IgD-negative memory B cell (primary cell): ENCODE measurements around the gene ENO2. TPM values are rescaled to one million over a fixed set of nuclear protein-coding genes. Genes with fewer than 3 reads are reported as not detected.
"Not testable (repeated sequence)": the region's sequence is repeated elsewhere in the genome, so short reads cannot be mapped to it uniquely, and the experiment has no call there.

Experiments
- H3K27ac Mint-ChIP-seq, 3 donors: one replicate each; pipeline ENCODE4 v1.8.0; 2020 to 2022; ENCODE audit warnings: mild to moderate bottlenecking in 3 of 3, mixed read lengths in 3 of 3, moderate library complexity in 1 of 3
- H3K27me3 Mint-ChIP-seq: one replicate; pipeline ENCODE4 v1.8.0; 2021; ENCODE audit warnings: mixed read lengths
- H3K36me3 Mint-ChIP-seq: one replicate; pipeline ENCODE4 v1.8.0; 2020; ENCODE audit warnings: mild to moderate bottlenecking, mixed read lengths
- H3K4me1 Mint-ChIP-seq, 3 donors: one replicate each; pipeline ENCODE4 v1.8.0; 2020 to 2022; ENCODE audit warnings: mixed read lengths in 3 of 3, mild to moderate bottlenecking in 1 of 3
- H3K4me3 Mint-ChIP-seq, 4 donors: one replicate each; pipeline ENCODE4 v1.8.0; 2020 to 2022; ENCODE audit warnings: mild to moderate bottlenecking in 4 of 4, mixed read lengths in 4 of 4, moderate library complexity in 3 of 4
- H3K9me3 Mint-ChIP-seq, 3 donors: one replicate each; pipeline ENCODE4 v1.8.0; 2020 to 2021; ENCODE audit warnings: mixed read lengths in 3 of 3, mild to moderate bottlenecking in 1 of 3
- polyA plus RNA-seq: library from polyadenylated mRNA; unstranded; fragments of 300-500 nt; fragmentation: Illumina TruSeq; gene quantifications from one replicate; pipeline ENCODE4 v1.2.3, GENCODE V29; 2021

The ENO2 gene
- polyA plus RNA-seq, 1 donor from 2014 or later, result 21.7 TPM

GRCh38 chr12:6873094-6874014, 41.0 kb upstream of the ENO2 start, which contains the start of gene SPSB2:
TSS of gene SPSB2 (minus strand) at chr12:6873303. CDS start at chr12:6872901, 402 bp downstream.
- H3K9me3 Mint-ChIP-seq, result no peaks in the 10 kb centered on the region
- H3K36me3 Mint-ChIP-seq, result peaks cover 1% of the 10 kb centered on the region
- H3K27ac Mint-ChIP-seq, result peak within 1 kb of the TSS; percentile 68 to 86 (median 85)
- no peaks in the 10 kb centered on the region for H3K27me3 Mint-ChIP-seq
- H3K4me3 Mint-ChIP-seq, result peak within 1 kb of the TSS; percentile 88 to 98 (median 95)
- peaks cover 22 to 38% (median 34%) of the 10 kb centered on the region in 3 donors for H3K4me1 Mint-ChIP-seq

GRCh38 chr12:6874015-6874368, 40.4 kb upstream of the ENO2 start:
- H3K27me3 Mint-ChIP-seq, H3K9me3 Mint-ChIP-seq, H3K36me3 Mint-ChIP-seq: not testable (repeated sequence)
- H3K4me3 Mint-ChIP-seq, result peak overlapping the region; percentile 88 to 98 (median 95)
- H3K27ac Mint-ChIP-seq, result peak overlapping the region; percentile 16 to 68 (median 31)
- H3K4me1 Mint-ChIP-seq, result peaks cover 15 to 32% (median 28%) of the 10 kb centered on the region in 3 donors

- H3K4me1 Mint-ChIP-seq, H3K27ac Mint-ChIP-seq, H3K4me3 Mint-ChIP-seq: not testable (repeated sequence)
These were observed 34.6 kb upstream of the ENO2 start for GRCh38 chr12:6879824-6880223.

GRCh38 chr12:6883252-6883651, 31.1 kb upstream of the ENO2 start:
- no peaks in the 10 kb centered on the region for H3K4me1 Mint-ChIP-seq
- peaks cover 2% of the 10 kb centered on the region for H3K36me3 Mint-ChIP-seq
- H3K9me3 Mint-ChIP-seq, result no peaks in the 10 kb centered on the region
- H3K4me3 Mint-ChIP-seq, result no peak overlapping the region
- H3K27ac Mint-ChIP-seq, result no peak overlapping the region
- no peaks in the 10 kb centered on the region for H3K27me3 Mint-ChIP-seq

More at GRCh38 chr12:6879824-6880223, 34.6 kb upstream of the ENO2 start:
- not testable (repeated sequence) for H3K9me3 Mint-ChIP-seq, H3K36me3 Mint-ChIP-seq, H3K27me3 Mint-ChIP-seq

GRCh38 chr12:6883683-6884082, 30.7 kb upstream of the ENO2 start:
- Mint-ChIP-seq H3K27me3 (no peaks in the 10 kb centered on the region), H3K9me3 (no peaks in the 10 kb centered on the region), H3K27ac (no peak overlapping the region), H3K4me1 (no peaks in the 10 kb centered on the region), H3K4me3 (no peak overlapping the region), H3K36me3 (peaks cover 2% of the 10 kb centered on the region)

- peaks cover 2% of the 10 kb centered on the region for H3K36me3 Mint-ChIP-seq
- no peaks in the 10 kb centered on the region for H3K27me3 Mint-ChIP-seq
- no peak overlapping the region for H3K4me3 Mint-ChIP-seq
- no peaks in the 10 kb centered on the region for H3K9me3 Mint-ChIP-seq
- no peaks in the 10 kb centered on the region for H3K4me1 Mint-ChIP-seq
- no peak overlapping the region for H3K27ac Mint-ChIP-seq
These were observed 29.8 kb upstream of the ENO2 start for GRCh38 chr12:6884539-6884938.

- H3K27me3 Mint-ChIP-seq, H3K9me3 Mint-ChIP-seq, H3K36me3 Mint-ChIP-seq, H3K27ac Mint-ChIP-seq, H3K4me3 Mint-ChIP-seq, H3K4me1 Mint-ChIP-seq: not testable (repeated sequence)
These were observed 28.0 kb upstream of the ENO2 start for GRCh38 chr12:6886206-6886999.

- no peaks in the 10 kb centered on the region for H3K36me3 Mint-ChIP-seq
These were observed 26.9 kb upstream of the ENO2 start for GRCh38 chr12:6887460-6887859.

GRCh38 chr12:6888360-6888759, 26.0 kb upstream of the ENO2 start:
- Mint-ChIP-seq H3K4me3 (peak overlapping the region in 1 of 4 donors; percentile 37), H3K27me3 (no peaks in the 10 kb centered on the region), H3K27ac (peak overlapping the region in 1 of 3 donors; percentile 20), H3K4me1 (peaks cover 4 to 11% (median 8%) of the 10 kb centered on the region in 3 donors), H3K9me3 (no peaks in the 10 kb centered on the region), H3K36me3 (no peaks in the 10 kb centered on the region)

More at GRCh38 chr12:6887460-6887859, 26.9 kb upstream of the ENO2 start:
- Mint-ChIP-seq H3K4me3 (no peak overlapping the region), H3K9me3 (no peaks in the 10 kb centered on the region), H3K27me3 (no peaks in the 10 kb centered on the region), H3K27ac (no peak overlapping the region), H3K4me1 (peaks cover 4 to 11% (median 8%) of the 10 kb centered on the region in 3 donors)

- Mint-ChIP-seq H3K27ac (peak overlapping the region in 1 of 3 donors; percentile 20), H3K4me1 (peaks cover 4 to 11% (median 8%) of the 10 kb centered on the region in 3 donors)
These were observed 25.6 kb upstream of the ENO2 start for GRCh38 chr12:6888794-6889193.

GRCh38 chr12:6889775-6890573, 24.4 kb upstream of the ENO2 start:
- Mint-ChIP-seq H3K4me1 (peaks cover 4 to 11% (median 8%) of the 10 kb centered on the region in 3 donors), H3K27ac (peak overlapping the region in 2 of 3 donors; percentile 93 to 95), H3K4me3 (peak overlapping the region in 3 of 4 donors; percentile 82 to 94 (median 92))
- H3K27me3 Mint-ChIP-seq, H3K9me3 Mint-ChIP-seq, H3K36me3 Mint-ChIP-seq: not testable (repeated sequence)

More at GRCh38 chr12:6888794-6889193, 25.6 kb upstream of the ENO2 start:
- peak overlapping the region in 1 of 4 donors; percentile 37 for H3K4me3 Mint-ChIP-seq
- H3K27me3 Mint-ChIP-seq, H3K9me3 Mint-ChIP-seq, H3K36me3 Mint-ChIP-seq: not testable (repeated sequence)

GRCh38 chr12:6890789-6891645, 23.4 kb upstream of the ENO2 start:
- peak overlapping the region; percentile 82 to 95 (median 93) for H3K4me3 Mint-ChIP-seq
- H3K4me1 Mint-ChIP-seq, result peaks cover 4 to 11% (median 8%) of the 10 kb centered on the region in 3 donors
- H3K27me3 Mint-ChIP-seq, result no peaks in the 10 kb centered on the region
- H3K27ac Mint-ChIP-seq, result peak overlapping the region; percentile 93 to 95 (median 93)
- H3K9me3 Mint-ChIP-seq, result no peaks in the 10 kb centered on the region
- H3K36me3 Mint-ChIP-seq, result peaks cover 3% of the 10 kb centered on the region

GRCh38 chr12:6891646-6892001, 22.8 kb upstream of the ENO2 start:
- H3K27ac Mint-ChIP-seq, result peak overlapping the region; percentile 93 to 95 (median 93)
- peak overlapping the region; percentile 82 to 95 (median 93) for H3K4me3 Mint-ChIP-seq
- peaks cover 3% of the 10 kb centered on the region for H3K36me3 Mint-ChIP-seq
- H3K4me1 Mint-ChIP-seq, result peaks cover 4 to 11% (median 8%) of the 10 kb centered on the region in 3 donors
- H3K27me3 Mint-ChIP-seq, result no peaks in the 10 kb centered on the region
- H3K9me3 Mint-ChIP-seq, result no peaks in the 10 kb centered on the region

- not testable (repeated sequence) for H3K9me3 Mint-ChIP-seq, H3K27me3 Mint-ChIP-seq, H3K36me3 Mint-ChIP-seq
- Mint-ChIP-seq H3K27ac (peak overlapping the region in 1 of 3 donors; percentile 95), H3K4me1 (peaks cover 4 to 11% (median 8%) of the 10 kb centered on the region in 3 donors), H3K4me3 (peak overlapping the region; percentile 25 to 94 (median 56))
These were observed 21.7 kb upstream of the ENO2 start for GRCh38 chr12:6892683-6893082.
